ENCODE results near the gene NPW. TPM values are rescaled to one million over a fixed set of nuclear protein-coding genes. Genes with fewer than 3 reads are reported as not detected.

NPW gene
- total RNA-seq, 2 experiments from 2014 or later = 24.3 to 28.3 TPM

DNA sequence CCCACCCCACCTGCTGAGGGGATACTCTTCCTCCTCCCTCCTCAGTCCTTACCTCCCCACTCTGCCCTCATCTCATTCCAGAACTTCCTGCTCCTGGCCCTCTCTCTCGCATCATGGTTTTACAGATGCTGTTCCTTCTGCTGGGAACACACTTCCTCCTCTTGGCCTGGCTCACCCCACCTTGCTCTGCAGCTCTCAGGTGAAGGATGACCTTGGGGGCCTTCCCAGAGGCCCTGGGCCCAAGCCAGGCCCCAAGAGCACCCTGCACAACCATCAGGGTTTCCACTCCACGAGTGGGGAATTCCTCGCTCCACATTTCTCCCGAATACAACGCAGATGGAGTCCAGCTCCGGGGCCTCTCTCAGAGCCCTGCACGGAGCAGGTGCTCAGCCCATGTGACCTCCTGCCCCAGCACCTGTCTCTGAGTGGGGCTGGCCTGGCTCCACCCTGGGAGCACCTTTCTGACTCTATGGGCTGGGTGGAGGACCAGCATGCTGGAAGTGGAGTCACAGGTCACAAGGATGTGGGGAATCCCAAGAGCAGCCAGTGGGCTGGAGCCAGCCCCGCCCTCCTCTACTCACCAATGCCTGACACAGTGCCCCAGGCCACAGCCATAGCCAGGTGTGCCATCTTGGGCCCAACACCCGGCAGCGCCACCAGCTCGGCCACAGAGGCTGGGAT, 23.5 kb downstream of the NPW start:
- ATAC-seq = no peak
- TF ChIP-seq, protein P1, sequence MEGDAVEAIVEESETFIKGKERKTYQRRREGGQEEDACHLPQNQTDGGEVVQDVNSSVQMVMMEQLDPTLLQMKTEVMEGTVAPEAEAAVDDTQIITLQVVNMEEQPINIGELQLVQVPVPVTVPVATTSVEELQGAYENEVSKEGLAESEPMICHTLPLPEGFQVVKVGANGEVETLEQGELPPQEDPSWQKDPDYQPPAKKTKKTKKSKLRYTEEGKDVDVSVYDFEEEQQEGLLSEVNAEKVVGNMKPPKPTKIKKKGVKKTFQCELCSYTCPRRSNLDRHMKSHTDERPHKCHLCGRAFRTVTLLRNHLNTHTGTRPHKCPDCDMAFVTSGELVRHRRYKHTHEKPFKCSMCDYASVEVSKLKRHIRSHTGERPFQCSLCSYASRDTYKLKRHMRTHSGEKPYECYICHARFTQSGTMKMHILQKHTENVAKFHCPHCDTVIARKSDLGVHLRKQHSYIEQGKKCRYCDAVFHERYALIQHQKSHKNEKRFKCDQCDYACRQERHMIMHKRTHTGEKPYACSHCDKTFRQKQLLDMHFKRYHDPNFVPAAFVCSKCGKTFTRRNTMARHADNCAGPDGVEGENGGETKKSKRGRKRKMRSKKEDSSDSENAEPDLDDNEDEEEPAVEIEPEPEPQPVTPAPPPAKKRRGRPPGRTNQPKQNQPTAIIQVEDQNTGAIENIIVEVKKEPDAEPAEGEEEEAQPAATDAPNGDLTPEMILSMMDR (IDR thresholded peaks at IDR 0.05) = no peak
- ChIA-PET POLR2A (no interaction called here), CTCF (interaction anchor here (1.0 kb wide), 1 partner anchor 14 kb away, joined by 3 read pairs; no protein-coding TSS in a partner anchor)
- H3K36me3 Mint-ChIP-seq (ENCODE audit: low read depth) = peaks cover 1% of the 10 kb centered on the region
- peaks cover 9% of the 10 kb centered on the region for H3K4me1 Mint-ChIP-seq (ENCODE audit: low read depth)
- no peaks in the 10 kb centered on the region for H3K9me3 Mint-ChIP-seq
- DNase-seq = no peak
- no peak overlapping the region for H3K27ac Mint-ChIP-seq
- H3K4me3 Mint-ChIP-seq = no peak overlapping the region
- H3K27me3 Mint-ChIP-seq = no peaks in the 10 kb centered on the region
- intact Hi-C loops (cut with micrococcal nuclease) = no loop called here

DNA sequence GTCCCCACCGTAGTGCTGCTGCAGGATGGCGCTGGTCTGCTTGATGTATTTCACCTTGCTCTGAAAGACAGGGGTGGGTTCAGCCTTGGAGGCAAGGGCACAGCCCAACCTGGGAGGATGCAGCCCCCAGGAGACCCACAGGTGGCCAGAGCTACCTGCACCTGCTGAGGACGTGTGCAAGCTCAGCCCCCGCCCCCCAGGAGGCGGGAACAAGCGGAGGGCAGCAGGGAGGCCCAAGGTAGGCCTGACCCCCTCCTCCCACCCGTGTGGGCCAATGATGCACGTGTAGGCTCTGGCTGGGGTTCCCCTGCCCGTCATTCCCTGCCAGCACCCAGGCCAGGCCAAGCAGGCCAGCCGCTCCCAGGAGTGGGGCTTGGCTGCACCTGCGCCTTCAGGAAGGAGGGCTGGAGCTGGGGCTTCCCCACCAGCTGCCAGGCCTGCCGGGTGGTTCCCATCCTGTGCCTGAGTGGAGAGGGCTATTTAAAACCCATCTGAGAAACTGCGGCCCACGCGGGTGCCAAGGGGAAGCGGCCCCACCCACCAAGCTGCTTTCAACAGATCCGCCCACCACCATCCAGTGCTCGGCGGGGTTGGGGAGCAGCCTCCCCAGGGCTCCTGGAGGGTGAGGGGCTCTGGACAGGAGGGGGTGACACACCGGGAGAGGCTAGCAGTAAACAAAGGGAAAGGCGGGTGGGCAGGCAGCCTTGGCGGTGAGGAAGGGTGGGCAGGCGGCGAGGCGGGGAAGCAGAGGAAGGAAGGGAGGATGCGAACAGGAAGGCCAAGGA, 24.3 kb downstream of the NPW start:
- ChIA-PET POLR2A (no interaction called here), CTCF (interaction anchor here (1.0 kb wide), 1 partner anchor 13 kb away, joined by 3 read pairs; no protein-coding TSS in a partner anchor)
- no peak for ATAC-seq
- TF ChIP-seq, protein P1 (IDR thresholded peaks at IDR 0.05) = no peak
- intact Hi-C loops (cut with micrococcal nuclease) = no loop called here
- Mint-ChIP-seq H3K36me3 (ENCODE audit: low read depth) (peaks cover 1% of the 10 kb centered on the region), H3K27me3 (no peaks in the 10 kb centered on the region), H3K4me1 (ENCODE audit: low read depth) (peaks cover 15% of the 10 kb centered on the region), H3K4me3 (no peak overlapping the region), H3K27ac (no peak overlapping the region), H3K9me3 (no peaks in the 10 kb centered on the region)
- no peak for DNase-seq

DNA sequence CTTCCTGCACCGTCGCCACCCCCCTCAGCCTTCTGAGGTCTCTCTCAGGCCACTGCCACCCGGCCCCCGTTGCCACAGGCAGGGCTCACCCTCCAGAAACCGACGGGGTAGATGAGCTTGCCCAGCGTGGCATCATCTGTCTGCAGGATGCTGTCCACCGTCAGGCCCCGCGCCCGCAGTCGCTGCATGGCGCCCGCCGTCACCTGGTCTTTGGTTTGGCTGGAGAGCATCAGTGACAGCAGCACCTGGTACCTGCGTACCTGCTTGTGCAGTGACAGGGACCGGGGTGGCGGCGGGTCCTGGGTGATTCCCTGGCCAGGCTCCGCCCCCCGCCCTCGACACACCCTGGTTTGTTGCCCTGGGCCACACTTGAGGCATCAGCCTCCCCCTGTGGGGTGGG, 25.0 kb downstream of the NPW start:
- Mint-ChIP-seq H3K27me3 (no peaks in the 10 kb centered on the region), H3K27ac (no peak overlapping the region), H3K36me3 (ENCODE audit: low read depth) (peaks cover 1% of the 10 kb centered on the region), H3K9me3 (no peaks in the 10 kb centered on the region), H3K4me1 (ENCODE audit: low read depth) (peaks cover 19% of the 10 kb centered on the region), H3K4me3 (no peak overlapping the region)
- POLR2A ChIA-PET = interaction anchor here (1.3 kb wide), 1 partner anchor 111 kb away, joined by 3 read pairs; the partner anchor contains the start of gene TRAF7
- CTCF ChIA-PET = interaction anchor here (1.0 to 1.2 kb wide), 3 partner anchors 12 to 97 kb away, joined by 3 to 5 read pairs (median 3); no protein-coding TSS in a partner anchor
- DNase-seq = no peak
- intact Hi-C loops (cut with micrococcal nuclease) = no loop called here
- ATAC-seq = no peak
- TF ChIP-seq, protein P1 (IDR thresholded peaks at IDR 0.05) = no peak

DNA sequence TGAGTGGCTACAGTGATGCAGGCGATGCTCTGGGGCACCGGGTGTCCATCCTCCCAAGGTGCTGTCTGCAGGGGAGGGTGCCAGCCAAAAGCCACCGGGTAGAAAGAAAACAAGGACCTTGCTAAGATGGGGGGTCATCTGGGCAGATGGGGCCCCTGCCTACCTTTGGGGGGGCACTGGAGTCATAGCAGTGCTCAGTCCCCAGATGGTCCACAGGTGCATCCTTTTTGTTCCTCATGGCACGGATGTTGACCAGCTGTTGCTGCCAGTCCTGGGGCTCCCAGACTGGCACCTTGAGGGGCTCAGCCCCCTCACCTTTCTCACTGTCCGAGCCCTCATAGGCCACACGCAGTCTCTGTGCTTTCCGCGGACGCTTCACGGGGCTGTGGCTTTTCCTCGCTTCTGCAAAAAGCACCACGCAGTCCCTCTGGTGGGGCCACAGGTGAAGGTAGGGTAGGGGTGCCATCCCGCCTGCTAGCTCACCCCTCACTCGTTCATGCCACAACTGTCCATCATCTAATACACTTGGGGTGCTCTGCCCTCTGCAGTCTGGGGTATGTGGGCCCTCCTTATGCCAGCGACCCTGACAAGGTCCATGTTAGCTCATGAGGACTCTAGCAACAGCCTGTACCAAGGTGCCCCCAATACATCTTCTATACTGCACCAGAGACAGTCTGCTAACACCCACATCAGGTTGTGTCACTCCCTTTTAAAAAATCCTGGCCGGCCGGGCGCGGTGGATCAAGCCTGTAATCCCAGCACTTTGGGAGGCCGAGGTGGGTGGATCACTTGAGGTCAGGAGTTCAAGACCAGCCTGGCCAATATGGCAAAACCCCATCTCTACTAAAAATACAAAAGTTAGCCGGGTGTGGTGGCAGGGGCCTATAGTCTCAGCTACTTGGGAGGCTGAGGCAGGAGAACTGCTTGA, 26.6 kb downstream of the NPW start:
- TF ChIP-seq, protein P1 (IDR thresholded peaks at IDR 0.05) = no peak
- no peak overlapping the region for H3K27ac Mint-ChIP-seq
- H3K9me3 Mint-ChIP-seq = no peaks in the 10 kb centered on the region
- ChIA-PET POLR2A (interaction anchor here (0.6 to 1.4 kb wide), 8 partner anchors 19 to 603 kb away, joined by 3 to 4 read pairs (median 3); partner anchors contain the start of gene RPS2), CTCF (interaction anchor here (1.0 to 3.7 kb wide), 4 partner anchors 10 to 94 kb away, joined by 4 to 16 read pairs (median 10); no protein-coding TSS in a partner anchor)
- ATAC-seq (no peak), DNase-seq (no peak)
- intact Hi-C loops (cut with micrococcal nuclease) = no loop called here
- H3K27me3 Mint-ChIP-seq = no peaks in the 10 kb centered on the region
- H3K36me3 Mint-ChIP-seq (ENCODE audit: low read depth) = peaks cover 1% of the 10 kb centered on the region
- H3K4me1 Mint-ChIP-seq (ENCODE audit: low read depth) = peaks cover 22% of the 10 kb centered on the region
- H3K4me3 Mint-ChIP-seq = peak overlapping the region; percentile 93

All from activated CD8-positive, alpha-beta T cell treated with anti-CD3 and anti-CD28 coated beads for 36 hours (primary cell).